MCF 10A (cell line): ENCODE results near the gene GSTCD. TPM values are rescaled to one million over a fixed set of nuclear protein-coding genes. Genes with fewer than 3 reads are reported as not detected.
A peak's percentile ranks its signal among the peaks of the same experiment; 100 is the strongest.

ENCODE experiments used
- BruUV-seq: library from RNA; stranded (reverse); fragments of 400-500 nt; replicated peaks from 2 replicates; lab custom pipeline; 2021; lab: Mats Ljungman, UMichigan
- CTCF ChIA-PET: fragments of 300-600 bp; sonication (Branson Sonifier 250); formaldehyde crosslinking; extraction: SDS; loops from one replicate; lab custom pipeline; 2021; ENCODE audit warnings: antibody characterized with exemption, inconsistent platforms; lab: Yijun Ruan, JAX
- POLR2A ChIA-PET: fragments of 300-600, 350-650 bp; sonication (Branson Sonifier 250); formaldehyde crosslinking; extraction: SDS; loops from one replicate; lab custom pipeline; 2020; ENCODE audit warnings: antibody characterized with exemption, inconsistent platforms; lab: Yijun Ruan, JAX
- DNase-seq: peaks from one replicate; pipeline ENCODE4 v3.0.0-alpha.2; 2018; ENCODE audit not compliant: unreplicated experiment
- H3K27ac Mint-ChIP-seq: one replicate; pipeline ENCODE4 v1.8.0; 2022; ENCODE audit warnings: mild to moderate bottlenecking, low read depth, mixed read lengths; ENCODE audit not compliant: unreplicated experiment
- H3K27me3 Mint-ChIP-seq: one replicate; pipeline ENCODE4 v1.8.0; 2022; ENCODE audit warnings: mixed read lengths; ENCODE audit not compliant: insufficient read depth, unreplicated experiment
- H3K36me3 Mint-ChIP-seq: one replicate; pipeline ENCODE4 v1.8.0; 2022; ENCODE audit warnings: mild to moderate bottlenecking, moderate library complexity, mixed read lengths; ENCODE audit not compliant: insufficient read depth, unreplicated experiment
- H3K4me1 Mint-ChIP-seq: one replicate; pipeline ENCODE4 v1.8.0; 2022; ENCODE audit warnings: mixed read lengths; ENCODE audit not compliant: insufficient read depth, unreplicated experiment
- H3K4me3 Mint-ChIP-seq: one replicate; pipeline ENCODE4 v1.8.0; 2022; ENCODE audit warnings: mild to moderate bottlenecking, moderate library complexity, mixed read lengths; ENCODE audit not compliant: unreplicated experiment
- H3K9me3 Mint-ChIP-seq: one replicate; pipeline ENCODE4 v1.8.0; 2022; ENCODE audit warnings: mixed read lengths; ENCODE audit not compliant: unreplicated experiment
- CTCF ChIP-seq: fragments of 200-600 bp; IDR thresholded peaks from one replicate; pipeline ENCODE4 v1.8.0; 2022; ENCODE audit warnings: antibody characterized with exemption, mild to moderate bottlenecking; ENCODE audit not compliant: unreplicated experiment
- intact Hi-C: fragments of 100-400 bp; cut with micrococcal nuclease; formaldehyde crosslinking; loops from 2 replicates; pipeline ENCODE4 v1.14.1; 2022
- total RNA-seq: library from RNA; stranded (reverse); gene quantifications from 2 replicates; pipeline ENCODE4 v1.2.3, GENCODE V29; 2022

GSTCD gene
- total RNA-seq, 1 experiment from 2014 or later = 16.3 TPM

GRCh38 chr4:105709081-105709450 is 482 bp downstream of the GSTCD start:
- ChIA-PET CTCF (interaction anchor here (0.9 to 6.6 kb wide), 3 partner anchors 26 to 235 kb away, joined by 4 to 39 read pairs (median 8); partner anchors contain the start of gene PPA2), POLR2A (interaction anchor here (1.0 to 4.6 kb wide), 8 partner anchors 10 to 1712 kb away, joined by 3 to 34 read pairs (median 4); partner anchors contain the start of genes PPA2 and TBCK)
- intact Hi-C loops = loop anchor here (2.0 kb wide), 1 partner anchor 492 kb away; no protein-coding TSS in a partner anchor
- BruUV-seq = no TSS peak
- DNase-seq = peak; percentile 46
- Mint-ChIP-seq H3K27me3 (no peaks in the 10 kb centered on the region), H3K4me3 (peak overlapping the region; percentile 86), H3K36me3 (no peaks in the 10 kb centered on the region), H3K27ac (peak overlapping the region; percentile 91), H3K9me3 (peaks cover 6% of the 10 kb centered on the region), H3K4me1 (peaks cover 28% of the 10 kb centered on the region)
- TF ChIP-seq CTCF = no peak

GRCh38 chr4:105710012-105710600 is 1.5 kb downstream of the GSTCD start:
- ChIA-PET CTCF (interaction anchor here (0.6 to 6.6 kb wide), 13 partner anchors 9 to 901 kb away, joined by 3 to 39 read pairs (median 4); partner anchors contain the start of gene PPA2), POLR2A (interaction anchor here (0.6 to 4.6 kb wide), 8 partner anchors 9 to 1289 kb away, joined by 3 to 34 read pairs (median 4); partner anchors contain the start of genes PPA2 and TBCK)
- no TSS peak for BruUV-seq
- Mint-ChIP-seq H3K36me3 (no peaks in the 10 kb centered on the region), H3K27me3 (no peaks in the 10 kb centered on the region), H3K4me1 (peaks cover 28% of the 10 kb centered on the region), H3K4me3 (peak overlapping the region; percentile 86), H3K27ac (peak overlapping the region; percentile 91), H3K9me3 (peaks cover 6% of the 10 kb centered on the region)
- TF ChIP-seq CTCF = no peak
- intact Hi-C loops = loop anchor here (5.0 kb wide), 2 partner anchors 563 to 1713 kb away; partner anchors contain the start of gene TET2
- DNase-seq = peak; percentile 23

GRCh38 chr4:105710678-105711077 is 2.1 kb downstream of the GSTCD start:
- BruUV-seq = no TSS peak
- intact Hi-C loops = loop anchor here (5.0 kb wide), 2 partner anchors 563 to 1713 kb away; partner anchors contain the start of gene TET2
- Mint-ChIP-seq H3K4me3 (peak overlapping the region; percentile 86), H3K27me3 (no peaks in the 10 kb centered on the region), H3K4me1 (peaks cover 28% of the 10 kb centered on the region), H3K9me3 (peaks cover 6% of the 10 kb centered on the region), H3K36me3 (no peaks in the 10 kb centered on the region), H3K27ac (peak overlapping the region; percentile 91)
- ChIA-PET POLR2A (interaction anchor here (0.7 to 4.6 kb wide), 6 partner anchors 8 to 1289 kb away, joined by 3 to 34 read pairs (median 4); partner anchors contain the start of gene PPA2), CTCF (interaction anchor here (0.6 to 6.6 kb wide), 5 partner anchors 78 to 635 kb away, joined by 3 to 39 read pairs (median 7); partner anchors contain the start of gene PPA2)
- DNase-seq = peak; percentile 59
- no peak for TF ChIP-seq CTCF

GRCh38 chr4:105712766-105713165 is 4.2 kb downstream of the GSTCD start:
- no TSS peak for BruUV-seq
- Mint-ChIP-seq H3K27ac (peak overlapping the region; percentile 83), H3K9me3 (no peaks in the 10 kb centered on the region), H3K4me3 (peak overlapping the region; percentile 17), H3K27me3 (no peaks in the 10 kb centered on the region), H3K36me3 (no peaks in the 10 kb centered on the region), H3K4me1 (peaks cover 12% of the 10 kb centered on the region)
- POLR2A ChIA-PET = interaction anchor here (0.6 to 3.6 kb wide), 2 partner anchors 239 to 494 kb away, joined by 4 to 25 read pairs; partner anchors contain the start of gene PPA2
- peak; percentile 33 for DNase-seq
- intact Hi-C loops = loop anchor here (5.0 kb wide), 2 partner anchors 565 to 1715 kb away; partner anchors contain the start of gene TET2
- no peak for TF ChIP-seq CTCF
- CTCF ChIA-PET = interaction anchor here (1.1 to 6.6 kb wide), 3 partner anchors 56 to 239 kb away, joined by 3 to 39 read pairs (median 5); partner anchors contain the start of gene PPA2
